Measurements from ENCODE around the gene TAF5L.

- TF ChIP-seq EP300 (IDR thresholded peaks at IDR 0.05; ENCODE audit: borderline replicate concordance), result no peak
- no peak for TF ChIP-seq TAF1 (IDR thresholded peaks at IDR 0.05; ENCODE audit: low read depth)
- no peak for TF ChIP-seq MAX (IDR thresholded peaks at IDR 0.05)
- TF ChIP-seq TEAD4 (IDR thresholded peaks at IDR 0.05), result no peak
- no peak for TF ChIP-seq YY1 (IDR thresholded peaks at IDR 0.05; ENCODE audit: low read depth)
- no peak for TF ChIP-seq USF1 (IDR thresholded peaks at IDR 0.05)
- TF ChIP-seq CREB1 (IDR thresholded peaks at IDR 0.05; ENCODE audit: low read depth), result no peak
- no peak for TF ChIP-seq EGR1 (IDR thresholded peaks at IDR 0.05)
- no peak for TF ChIP-seq REST (IDR thresholded peaks at IDR 0.05; ENCODE audit: low read depth)
- no peak for TF ChIP-seq FOXM1 (IDR thresholded peaks at IDR 0.05; ENCODE audit: borderline replicate concordance, low read depth)
- no peak for TF ChIP-seq ZBTB7A (IDR thresholded peaks at IDR 0.05; ENCODE audit: low read depth)
- no peak for TF ChIP-seq RAD21 (IDR thresholded peaks at IDR 0.05; ENCODE audit: low read depth)
- TF ChIP-seq CEBPB (IDR thresholded peaks at IDR 0.05), result no peak
- no peak for TF ChIP-seq NFIC (IDR thresholded peaks at IDR 0.05)
These were observed 64.8 kb downstream of the TAF5L start for GRCh38 chr1:229561141-229561540.

All from Ishikawa (cell line).